GM18870 (cell line): ENCODE data around the gene GCK.

Experiments used
- ATAC-seq: cut with Tn5 transposase; IDR thresholded peaks from one replicate; pipeline ENCODE4 v1.9.1; 2021; ENCODE audit warnings: moderate library complexity; ENCODE audit not compliant: unreplicated experiment

Gene GCK

GRCh38 chr7:44223362-44224079, 34.3 kb upstream of the GCK start:
- ATAC-seq: no peak

- ATAC-seq: no peak
These were observed 33.6 kb upstream of the GCK start for GRCh38 chr7:44222776-44223261.

GRCh38 chr7:44222074-44222473, 32.8 kb upstream of the GCK start:
- no peak for ATAC-seq

GRCh38 chr7:44221231-44221791, 32.1 kb upstream of the GCK start:
- no peak for ATAC-seq

GRCh38 chr7:44220358-44221112, 31.3 kb upstream of the GCK start:
- ATAC-seq: no peak

GRCh38 chr7:44220046-44220357, 30.8 kb upstream of the GCK start:
- no peak for ATAC-seq

GRCh38 chr7:44219371-44220045, 30.3 kb upstream of the GCK start:
- ATAC-seq: no peak

- no peak for ATAC-seq
These were observed 29.4 kb upstream of the GCK start for GRCh38 chr7:44218418-44219201.

GRCh38 chr7:44217852-44218402, 28.7 kb upstream of the GCK start:
- ATAC-seq: no peak

- no peak for ATAC-seq
These were observed 28.0 kb upstream of the GCK start for GRCh38 chr7:44217223-44217714.

- no peak for ATAC-seq
These were observed 27.4 kb upstream of the GCK start for GRCh38 chr7:44216521-44217222.

GRCh38 chr7:44216019-44216418, 26.8 kb upstream of the GCK start:
- ATAC-seq: no peak

GRCh38 chr7:44215531-44215930, 26.3 kb upstream of the GCK start:
- ATAC-seq: no peak

GRCh38 chr7:44213877-44214388, 24.7 kb upstream of the GCK start:
- ATAC-seq: no peak

GRCh38 chr7:44213206-44213876, 24.1 kb upstream of the GCK start:
- no peak for ATAC-seq

- no peak for ATAC-seq
These were observed 23.4 kb upstream of the GCK start for GRCh38 chr7:44212581-44213184.

GRCh38 chr7:44212018-44212417, 22.8 kb upstream of the GCK start:
- no peak for ATAC-seq

GRCh38 chr7:44211126-44211675, 22.0 kb upstream of the GCK start:
- no peak for ATAC-seq
